PC-3 (cell line): ENCODE results near the gene LRRC39. TPM values are rescaled to one million over a fixed set of nuclear protein-coding genes. Genes with fewer than 3 reads are reported as not detected.

Experiments
- ATAC-seq: fragments of 200-7000 bp; cut with Tn5 transposase; 2 replicates; pipeline ENCODE4 v1.9.1; 2020; ENCODE audit warnings: mild to moderate bottlenecking, moderate library complexity
- BruUV-seq: library from RNA; stranded (reverse); fragments of 400-500 nt; replicated peaks from 2 replicates; lab custom pipeline; 2021; lab: Mats Ljungman, UMichigan
- CTCF ChIA-PET: fragments of 300-600 bp; sonication (Branson Sonifier 250); formaldehyde crosslinking; loops from one replicate; lab custom pipeline; 2022; ENCODE audit warnings: antibody characterized with exemption; lab: Charles Lee
- POLR2A ChIA-PET: fragments of 300-600 bp; sonication (Branson Sonifier 250); formaldehyde crosslinking; loops from one replicate; lab custom pipeline; 2022; ENCODE audit warnings: antibody characterized with exemption; ENCODE audit not compliant: unreplicated experiment; lab: Charles Lee
- DNase-seq: peaks from one replicate; pipeline ENCODE4 v3.0.0-alpha.2; 2015
- H2AFZ ChIP-seq: fragments of 300-600 bp; sonication (generic); 2 replicates; pipeline ENCODE4 v1.6.0; 2016; ENCODE audit warnings: antibody characterized with exemption, low read length
- H3F3A ChIP-seq: fragments of 300-600 bp; sonication (generic); one replicate; pipeline ENCODE4 v1.6.0; 2017; ENCODE audit warnings: antibody characterized with exemption, low read length, control low read depth, mild to moderate bottlenecking; ENCODE audit not compliant: unreplicated experiment
- H3K27ac ChIP-seq: fragments of 300-600 bp; sonication (generic); 2 replicates; pipeline ENCODE4 v1.5.1; 2016; ENCODE audit warnings: mild to moderate bottlenecking, low read length
- H3K27me3 ChIP-seq: fragments of 300-600 bp; sonication (generic); 2 replicates; pipeline ENCODE4 v1.6.1; 2016; ENCODE audit warnings: low read length, mixed read lengths
- H3K36me3 ChIP-seq: fragments of 300-600 bp; sonication (generic); 2 replicates; pipeline ENCODE4 v1.6.1; 2016; ENCODE audit warnings: low read depth, mixed run types, low read length, mixed read lengths
- H3K4me1 ChIP-seq: fragments of 300-600 bp; sonication (generic); 2 replicates; pipeline ENCODE4 v1.5.1; 2016; ENCODE audit warnings: low read length; ENCODE audit not compliant: insufficient read depth
- H3K4me2 ChIP-seq: fragments of 300-600 bp; sonication (generic); 2 replicates; pipeline ENCODE4 v1.6.0; 2016; ENCODE audit warnings: low read length
- H3K4me3 ChIP-seq: fragments of 300-600 bp; sonication (generic); 2 replicates; pipeline ENCODE4 v1.5.1; 2016; ENCODE audit warnings: mild to moderate bottlenecking, low read length, mixed read lengths
- H3K79me2 ChIP-seq: fragments of 300-600 bp; sonication (generic); 2 replicates; pipeline ENCODE4 v1.6.1; 2017; ENCODE audit warnings: low read length, mixed read lengths
- H3K9ac ChIP-seq: fragments of 300-600 bp; sonication (generic); 2 replicates; pipeline ENCODE4 v1.6.0; 2016; ENCODE audit warnings: mild to moderate bottlenecking, low read length
- H3K9me2 ChIP-seq: fragments of 300-600 bp; sonication (generic); replicated peaks from 2 replicates; pipeline ENCODE4 v1.6.1; 2016; ENCODE audit warnings: mixed run types, low read length, mixed read lengths
- H3K9me3 ChIP-seq: fragments of 300-600 bp; sonication (generic); 2 replicates; pipeline ENCODE4 v1.6.1; 2016; ENCODE audit warnings: low read length, mixed read lengths
- H4K20me1 ChIP-seq: fragments of 300-600 bp; sonication (generic); 2 replicates; pipeline ENCODE4 v1.6.1; 2016; ENCODE audit warnings: low read length, mixed read lengths
- CTCF ChIP-seq: fragments of 300-600 bp; sonication (generic); conservative IDR thresholded peaks from 2 replicates; pipeline ENCODE4 v1.5.1; 2017; ENCODE audit warnings: antibody characterized with exemption, low read depth, mild to moderate bottlenecking, low read length
- EZH2 ChIP-seq: fragments of 300-600 bp; sonication (generic); IDR thresholded peaks from one replicate; pipeline ENCODE4 v1.6.1; 2017; ENCODE audit warnings: antibody characterized with exemption, mild to moderate bottlenecking, low read length; ENCODE audit not compliant: unreplicated experiment
- EZH2phosphoT487 ChIP-seq: fragments of 300-600 bp; sonication (generic); IDR thresholded peaks from 2 replicates; pipeline ENCODE4 v1.6.1; 2018; ENCODE audit warnings: mild to moderate bottlenecking, antibody characterized with exemption, low read length, borderline replicate concordance
- intact Hi-C: fragments of 100-400 bp; cut with micrococcal nuclease; formaldehyde crosslinking; loops from 2 replicates; pipeline ENCODE4 v1.9.0; 2023
- total RNA-seq: library from RNA; depleted of rRNA; stranded (reverse); fragments of >200 nt; gene quantifications from 2 replicates; pipeline ENCODE4 v1.2.3, GENCODE V29; 2014

Gene LRRC39
- total RNA-seq, 1 experiment from 2014 or later = 0.84 TPM

DNA sequence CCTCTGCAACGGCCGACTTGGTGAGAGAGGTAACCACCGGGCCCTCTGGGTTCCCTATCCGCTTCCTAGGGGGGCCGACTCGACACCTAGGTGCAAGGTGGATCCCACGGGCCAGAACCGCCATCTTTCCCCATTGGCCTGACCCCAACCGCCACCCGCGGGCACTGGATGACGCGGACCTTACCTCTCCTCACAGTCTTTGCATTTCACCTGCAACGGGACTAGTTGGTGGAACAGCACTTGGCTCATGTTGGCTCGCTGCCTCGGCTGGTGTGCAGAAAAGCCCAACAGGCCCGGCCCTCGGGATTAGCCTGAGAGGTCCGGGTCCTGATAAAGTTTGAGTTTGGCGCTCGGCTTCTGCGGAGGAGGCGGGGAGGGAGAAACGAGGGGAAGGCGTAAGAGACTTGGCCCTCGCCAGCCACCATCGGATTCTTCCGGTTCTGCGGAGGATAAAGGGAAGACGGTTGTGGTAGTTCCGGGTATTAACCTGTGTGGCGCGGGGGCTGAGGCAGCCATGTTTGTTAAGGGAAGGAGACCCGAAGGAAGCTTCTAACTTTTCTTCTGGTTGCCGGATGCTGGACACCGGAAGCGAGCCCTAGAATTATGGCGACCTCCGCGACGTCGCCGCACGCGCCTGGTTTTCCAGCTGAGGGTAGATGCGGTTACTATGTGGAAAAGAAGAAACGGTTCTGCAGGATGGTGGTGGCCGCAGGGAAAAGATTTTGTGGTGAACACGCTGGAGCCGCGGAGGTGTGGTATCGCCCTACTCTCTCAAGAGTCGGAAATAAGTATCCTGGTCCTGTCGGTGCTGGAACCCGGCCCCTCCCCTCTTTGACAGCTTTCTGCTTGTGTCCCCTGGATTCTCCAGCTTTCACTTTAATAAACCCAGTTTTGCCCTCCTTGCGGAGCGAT, 45.2 kb downstream of the LRRC39 start, which contains the start of the genes SASS6 and TRMT13:
Gene SASS6, minus strand, starts transcription at position 365 of the 912 bp plus-strand sequence. Its CDS starts 116 bp downstream, at position 249.
Gene TRMT13, plus strand, starts transcription at position 598 of the 912 bp plus-strand sequence. Its CDS starts 6 bp downstream, at position 604.
- H3K36me3 ChIP-seq = peaks cover 6% of the 10 kb centered on the region
- peaks cover 75% of the 10 kb centered on the region for H3K79me2 ChIP-seq
- H3K9me3 ChIP-seq = no peaks in the 10 kb centered on the region
- no peaks in the 10 kb centered on the region for H3K9me2 ChIP-seq
- POLR2A ChIA-PET = interaction anchor here (0.5 to 1.0 kb wide), 3 partner anchors 9 to 295 kb away, joined by 3 to 5 read pairs (median 3); no protein-coding TSS in a partner anchor
- H3K27me3 ChIP-seq = no peaks in the 10 kb centered on the region
- H3K9ac ChIP-seq = peak within 1 kb of the TSS; percentile 84
- H2AFZ ChIP-seq = peak within 1 kb of the TSS; percentile 78
- peaks cover 29% of the 10 kb centered on the region for H3K4me1 ChIP-seq
- peak within 1 kb of the TSS; percentile 88 for H3K4me2 ChIP-seq
- CTCF ChIA-PET = no interaction called here
- H3F3A ChIP-seq = no peaks in the 10 kb centered on the region
- ATAC-seq (peak; percentile 94), DNase-seq (peak; percentile 97)
- no peak for TF ChIP-seq CTCF
- no peak for TF ChIP-seq EZH2
- TF ChIP-seq EZH2phosphoT487 = no peak
- intact Hi-C loops = loop anchor here (2.0 to 5.0 kb wide), 5 partner anchors 46 to 326 kb away; partner anchors contain the start of gene CDC14A
- H3K4me3 ChIP-seq = peak within 1 kb of the TSS; percentile 77
- peaks cover 7% of the 10 kb centered on the region for H4K20me1 ChIP-seq
- H3K27ac ChIP-seq = peak within 1 kb of the TSS; percentile 59
- TSS peak; percentile 80 for BruUV-seq

- H3K4me3 ChIP-seq = peak overlapping the region; percentile 77
- H3K9me3 ChIP-seq = no peaks in the 10 kb centered on the region
- CTCF ChIA-PET = no interaction called here
- H3K27me3 ChIP-seq = no peaks in the 10 kb centered on the region
- H3F3A ChIP-seq = no peaks in the 10 kb centered on the region
- H2AFZ ChIP-seq = 0 out of 2 replicates have a peak overlapping the region, but pooled peaks have one; percentile 78
- H4K20me1 ChIP-seq = peaks cover 10% of the 10 kb centered on the region
- H3K9me2 ChIP-seq = no peaks in the 10 kb centered on the region
- intact Hi-C loops = loop anchor here (2.0 to 5.0 kb wide), 5 partner anchors 44 to 326 kb away; partner anchors contain the start of gene CDC14A
- H3K27ac ChIP-seq = no peak overlapping the region
- no TSS peak for BruUV-seq
- TF ChIP-seq CTCF = no peak
- TF ChIP-seq EZH2 = no peak
- no peak for TF ChIP-seq EZH2phosphoT487
- POLR2A ChIA-PET = no interaction called here
- H3K79me2 ChIP-seq = peaks cover 87% of the 10 kb centered on the region
- ATAC-seq (no peak), DNase-seq (no peak)
- peaks cover 29% of the 10 kb centered on the region for H3K4me1 ChIP-seq
- H3K9ac ChIP-seq = peak overlapping the region; percentile 84
- H3K4me2 ChIP-seq = peak overlapping the region; percentile 84
- no peaks in the 10 kb centered on the region for H3K36me3 ChIP-seq
Observed at GRCh38 chr1:100131623-100132022, 46.4 kb downstream of the LRRC39 start.
